Stimulated activated naive CD8-positive, alpha-beta T cell treated with anti-CD3 and anti-CD28 coated beads, Interleukin-15, amount 100 ng/mL, for 72 hours (primary cell): ENCODE data around the gene LTBP4.
A peak's percentile ranks its signal among the peaks of the same experiment; 100 is the strongest.

Experiments
- ATAC-seq: fragments of 150-1000 bp; cut with Tn5 transposase; 2 replicates; pipeline ENCODE4 v1.10.0; 2021; ENCODE audit warnings: mild to moderate bottlenecking, moderate library complexity
- DNase-seq, 2 donors: peaks; one replicate each; pipeline ENCODE4 v3.0.0; 2021 to 2022
- H3K27ac Mint-ChIP-seq, 2 donors: one replicate each; pipeline ENCODE4 v1.8.0; 2022; ENCODE audit warnings: mild to moderate bottlenecking in 2 of 2, mixed read lengths in 2 of 2, moderate library complexity in 2 of 2
- H3K27me3 Mint-ChIP-seq: one replicate; pipeline ENCODE4 v1.8.0; 2022; ENCODE audit warnings: mixed read lengths
- H3K4me1 Mint-ChIP-seq: one replicate; pipeline ENCODE4 v1.8.0; 2022; ENCODE audit warnings: mild to moderate bottlenecking, mixed read lengths
- H3K4me3 Mint-ChIP-seq, 2 donors: one replicate each; pipeline ENCODE4 v1.8.0; 2022; ENCODE audit warnings: mild to moderate bottlenecking in 2 of 2, mixed read lengths in 2 of 2, moderate library complexity in 1 of 2
- H3K9me3 Mint-ChIP-seq, 2 donors: one replicate each; pipeline ENCODE4 v1.8.0; 2022; ENCODE audit warnings: mixed read lengths in 2 of 2

LTBP4 gene

DNA sequence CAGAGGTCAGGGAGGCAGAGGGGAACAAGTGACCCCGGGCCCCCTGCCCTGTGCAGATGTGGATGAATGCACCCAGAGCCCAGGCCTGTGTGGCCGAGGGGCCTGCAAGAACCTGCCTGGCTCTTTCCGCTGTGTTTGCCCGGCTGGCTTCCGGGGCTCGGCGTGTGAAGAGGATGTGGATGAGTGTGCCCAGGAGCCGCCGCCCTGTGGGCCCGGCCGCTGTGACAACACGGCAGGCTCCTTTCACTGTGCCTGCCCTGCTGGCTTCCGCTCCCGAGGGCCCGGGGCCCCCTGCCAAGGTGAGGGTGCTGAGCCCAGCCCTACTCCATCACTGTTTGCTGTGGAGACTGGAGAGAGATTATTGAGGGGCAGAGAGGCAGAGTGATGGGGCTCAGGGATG is 9.9 kb downstream of the LTBP4 start:
- H3K4me1 Mint-ChIP-seq = peaks cover 86% of the 10 kb centered on the region
- no peak for DNase-seq
- H3K27me3 Mint-ChIP-seq = no peaks in the 10 kb centered on the region
- H3K9me3 Mint-ChIP-seq = no peaks in the 10 kb centered on the region
- peak overlapping the region; percentile 90 to 96 for H3K4me3 Mint-ChIP-seq
- H3K27ac Mint-ChIP-seq = no peak overlapping the region
- ATAC-seq = no peak

DNA sequence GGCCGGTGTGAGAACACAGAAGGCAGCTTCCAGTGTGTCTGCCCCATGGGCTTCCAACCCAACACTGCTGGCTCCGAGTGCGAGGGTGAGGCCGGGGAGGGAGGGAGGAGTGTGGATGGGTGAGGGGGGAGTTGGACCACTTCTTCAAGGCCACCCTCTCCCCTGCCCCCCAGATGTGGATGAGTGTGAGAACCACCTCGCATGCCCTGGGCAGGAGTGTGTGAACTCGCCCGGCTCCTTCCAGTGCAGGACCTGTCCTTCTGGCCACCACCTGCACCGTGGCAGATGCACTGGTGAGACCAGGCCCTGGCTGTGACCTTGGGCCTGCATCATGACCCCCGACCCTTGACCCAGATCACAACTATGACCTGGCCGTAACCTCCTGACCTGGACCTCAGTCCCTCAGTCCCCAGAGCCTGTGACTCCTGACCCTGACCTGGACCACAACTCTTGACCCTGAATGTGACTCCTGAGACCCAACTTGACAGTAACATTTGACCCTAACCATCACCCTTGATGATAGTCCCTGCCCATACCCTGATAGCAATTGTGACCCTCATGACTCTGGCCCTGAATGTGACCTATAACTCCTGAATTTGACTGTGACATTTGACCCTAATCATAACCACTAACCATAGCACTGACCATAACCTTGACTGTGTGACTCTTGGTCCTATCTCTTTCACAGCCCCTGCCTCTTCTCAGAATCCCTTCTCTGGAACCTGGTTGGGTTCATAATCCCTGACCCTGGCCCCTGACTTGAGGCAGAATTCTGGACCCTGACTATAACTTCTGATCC is 10.9 kb downstream of the LTBP4 start:
- Mint-ChIP-seq H3K4me1 (peaks cover 82% of the 10 kb centered on the region), H3K27ac (no peak overlapping the region), H3K9me3 (no peaks in the 10 kb centered on the region), H3K27me3 (no peaks in the 10 kb centered on the region), H3K4me3 (peak overlapping the region in 1 of 2 donors; percentile 92)
- no peak for DNase-seq
- ATAC-seq = no peak

DNA sequence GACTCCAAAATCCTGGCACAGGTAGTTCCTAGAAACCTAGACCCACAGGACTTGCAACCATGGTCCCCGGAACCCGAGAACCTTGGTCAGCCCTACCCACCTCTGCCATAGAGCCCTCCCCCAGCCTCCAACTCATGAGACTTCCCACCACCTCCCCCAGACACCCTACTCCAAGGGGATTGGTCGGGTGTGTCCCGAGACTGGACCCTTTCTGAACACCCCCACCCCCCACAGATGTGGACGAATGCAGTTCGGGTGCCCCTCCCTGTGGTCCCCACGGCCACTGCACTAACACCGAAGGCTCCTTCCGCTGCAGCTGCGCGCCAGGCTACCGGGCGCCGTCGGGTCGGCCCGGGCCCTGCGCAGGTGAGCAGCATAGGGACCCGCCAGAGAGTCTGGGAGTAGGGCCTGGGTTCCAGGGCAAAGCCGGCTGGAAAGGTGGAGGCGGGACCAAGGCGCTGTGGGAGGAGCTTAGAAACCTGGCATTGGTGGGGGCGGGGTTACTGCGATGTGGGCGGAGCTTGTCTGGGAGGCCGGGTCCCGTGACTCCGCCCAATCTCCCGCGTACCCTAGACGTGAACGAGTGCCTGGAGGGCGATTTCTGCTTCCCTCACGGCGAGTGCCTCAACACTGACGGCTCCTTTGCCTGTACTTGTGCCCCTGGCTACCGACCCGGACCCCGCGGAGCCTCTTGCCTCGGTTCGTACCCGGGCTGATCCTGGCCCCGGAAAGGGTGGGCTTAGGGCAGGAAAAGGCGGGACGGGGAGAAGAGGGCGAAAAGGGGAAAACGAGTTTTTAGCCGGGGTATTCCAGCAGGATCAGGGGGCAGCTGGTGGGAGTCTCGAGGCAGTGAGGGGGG is 11.9 kb downstream of the LTBP4 start:
- H3K27me3 Mint-ChIP-seq = no peaks in the 10 kb centered on the region
- H3K9me3 Mint-ChIP-seq = no peaks in the 10 kb centered on the region
- ATAC-seq = peak; percentile 33
- DNase-seq = peak; percentile 83 to 85
- H3K27ac Mint-ChIP-seq = peak overlapping the region; percentile 96 to 98
- H3K4me1 Mint-ChIP-seq = peaks cover 72% of the 10 kb centered on the region
- peak overlapping the region; percentile 92 to 98 for H3K4me3 Mint-ChIP-seq

DNA sequence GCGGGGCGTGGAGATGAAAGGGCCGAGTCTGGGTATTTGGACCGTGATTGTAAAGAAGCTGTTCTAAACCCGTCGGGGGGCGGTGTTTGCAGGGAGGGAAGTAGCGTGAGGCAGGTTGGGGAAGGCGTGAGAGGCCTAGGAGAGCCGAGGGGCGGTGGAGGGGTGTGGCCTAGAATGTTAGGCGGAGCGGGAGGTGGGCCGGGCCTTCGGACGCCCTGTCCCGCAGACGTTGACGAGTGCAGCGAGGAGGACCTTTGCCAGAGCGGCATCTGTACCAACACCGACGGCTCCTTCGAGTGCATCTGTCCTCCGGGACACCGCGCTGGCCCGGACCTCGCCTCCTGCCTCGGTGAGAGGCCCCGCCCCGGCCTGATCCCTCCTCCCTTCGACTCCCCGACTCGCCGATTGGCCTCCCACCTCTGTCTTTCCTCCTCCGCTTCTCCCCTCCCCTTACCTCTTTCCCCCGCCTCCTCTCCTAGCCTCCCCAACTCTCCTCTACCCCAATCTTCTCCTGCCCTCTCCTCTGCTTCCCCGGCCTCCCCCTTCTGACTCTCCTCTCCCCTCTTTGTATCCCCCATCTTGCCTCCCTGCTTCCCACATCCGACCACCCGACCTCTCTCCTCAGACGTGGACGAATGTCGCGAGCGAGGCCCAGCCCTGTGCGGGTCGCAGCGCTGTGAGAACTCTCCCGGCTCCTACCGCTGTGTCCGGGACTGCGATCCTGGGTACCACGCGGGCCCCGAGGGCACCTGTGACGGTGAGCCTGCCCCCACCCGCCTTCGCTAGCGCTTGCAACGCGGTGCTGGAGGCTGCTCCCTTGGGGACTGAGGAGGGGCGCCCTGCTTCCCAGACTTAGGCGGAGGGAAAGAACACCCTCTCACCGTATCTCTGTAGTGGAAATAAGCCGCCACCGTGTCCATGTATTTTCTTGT is 12.8 kb downstream of the LTBP4 start:
- ATAC-seq (peak; percentile 72), DNase-seq (peak; percentile 88 to 89)
- H3K27me3 Mint-ChIP-seq = no peaks in the 10 kb centered on the region
- H3K4me1 Mint-ChIP-seq = peaks cover 64% of the 10 kb centered on the region
- H3K27ac Mint-ChIP-seq = peak overlapping the region; percentile 98 to 99
- H3K9me3 Mint-ChIP-seq = no peaks in the 10 kb centered on the region
- peak overlapping the region; percentile 92 to 98 for H3K4me3 Mint-ChIP-seq

DNA sequence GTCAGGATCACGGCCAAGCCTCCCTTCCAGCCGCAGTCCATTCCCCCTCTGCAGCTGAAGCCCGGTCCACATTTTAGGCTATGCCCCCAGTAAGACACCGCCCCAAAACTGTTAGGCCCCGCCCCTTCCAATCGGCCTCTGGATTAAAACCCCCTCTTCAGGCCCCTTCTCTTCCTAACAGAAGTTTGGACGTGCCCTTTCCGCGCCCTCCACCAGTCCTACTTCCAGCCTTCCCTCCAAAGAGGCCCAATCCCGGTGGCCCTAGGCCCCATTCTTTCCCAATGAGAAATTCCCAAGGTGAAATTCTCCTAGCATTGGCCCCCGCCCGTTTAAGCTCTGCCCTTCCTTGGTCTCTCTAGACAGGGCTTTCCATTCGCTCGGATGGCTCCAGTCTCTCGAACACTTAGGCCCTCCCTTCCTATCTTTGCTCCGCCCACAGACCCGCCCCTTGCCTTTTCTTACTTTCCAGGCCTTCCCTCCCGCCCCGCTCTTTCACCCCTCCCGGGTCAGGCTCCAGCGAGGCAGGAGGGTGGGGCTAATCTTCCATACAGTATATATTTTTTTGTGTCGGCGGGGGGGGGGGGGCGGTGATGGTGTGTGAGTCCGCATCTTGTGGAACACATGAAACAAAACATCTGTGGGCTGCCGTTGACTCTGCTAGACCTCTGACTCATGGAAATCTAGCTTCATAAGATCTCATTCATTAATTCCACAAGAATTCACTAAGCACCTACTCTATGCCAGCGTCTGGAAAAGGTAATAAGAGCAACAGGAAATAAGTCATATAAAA is 13.6 kb downstream of the LTBP4 start:
- DNase-seq (peak; percentile 74 to 85), ATAC-seq (peak; percentile 47)
- H3K4me1 Mint-ChIP-seq = peaks cover 67% of the 10 kb centered on the region
- H3K27ac Mint-ChIP-seq = peak overlapping the region; percentile 98 to 99
- peak overlapping the region; percentile 92 to 98 for H3K4me3 Mint-ChIP-seq
- H3K9me3 Mint-ChIP-seq = no peaks in the 10 kb centered on the region
- no peaks in the 10 kb centered on the region for H3K27me3 Mint-ChIP-seq

DNA sequence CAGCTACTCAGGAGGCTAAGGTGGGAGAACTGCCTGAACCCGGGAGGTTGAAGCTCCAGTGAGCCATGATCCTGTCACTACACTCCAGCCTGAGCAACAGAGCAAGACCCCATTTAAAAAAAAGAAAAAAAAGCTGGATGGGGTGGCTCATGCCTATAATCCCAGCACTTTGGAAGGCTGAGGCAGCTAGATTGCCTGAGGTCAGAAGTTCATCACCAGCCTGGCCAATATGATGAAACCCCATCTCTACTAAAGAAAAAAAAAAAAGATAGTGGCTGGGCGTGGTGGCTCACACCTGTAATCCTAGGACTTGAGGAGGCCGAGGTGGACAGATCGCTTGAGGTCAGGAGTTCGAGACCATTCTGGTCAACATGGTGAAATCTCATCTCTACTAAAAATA is 15.0 kb downstream of the LTBP4 start:
- H3K27ac Mint-ChIP-seq = peak overlapping the region in 1 of 2 donors; percentile 2

DNA sequence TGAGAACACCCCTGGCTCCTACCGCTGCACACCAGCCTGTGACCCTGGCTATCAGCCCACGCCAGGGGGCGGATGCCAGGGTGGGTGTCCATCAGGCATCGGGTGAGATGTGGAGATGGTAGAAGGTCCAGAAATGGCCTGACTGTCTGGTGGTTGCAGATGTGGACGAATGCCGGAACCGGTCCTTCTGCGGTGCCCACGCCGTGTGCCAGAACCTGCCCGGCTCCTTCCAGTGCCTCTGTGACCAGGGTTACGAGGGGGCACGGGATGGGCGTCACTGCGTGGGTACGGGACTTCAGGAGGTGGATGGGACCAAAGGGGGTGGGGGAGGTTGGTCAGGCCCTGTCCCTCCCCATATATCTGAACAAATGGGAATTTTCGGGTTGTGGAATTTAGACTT is 15.8 kb downstream of the LTBP4 start:
- Mint-ChIP-seq H3K4me1 (peaks cover 56% of the 10 kb centered on the region), H3K4me3 (no peak overlapping the region), H3K9me3 (no peaks in the 10 kb centered on the region), H3K27ac (no peak overlapping the region), H3K27me3 (no peaks in the 10 kb centered on the region)
- ATAC-seq (no peak), DNase-seq (no peak)

More for the DNA sequence above, 15.0 kb downstream of the LTBP4 start:
- H3K4me3 Mint-ChIP-seq = no peak overlapping the region
- DNase-seq (no peak), ATAC-seq (no peak)
- H3K4me1 Mint-ChIP-seq = peaks cover 58% of the 10 kb centered on the region
- no peaks in the 10 kb centered on the region for H3K9me3 Mint-ChIP-seq
- H3K27me3 Mint-ChIP-seq = no peaks in the 10 kb centered on the region

DNA sequence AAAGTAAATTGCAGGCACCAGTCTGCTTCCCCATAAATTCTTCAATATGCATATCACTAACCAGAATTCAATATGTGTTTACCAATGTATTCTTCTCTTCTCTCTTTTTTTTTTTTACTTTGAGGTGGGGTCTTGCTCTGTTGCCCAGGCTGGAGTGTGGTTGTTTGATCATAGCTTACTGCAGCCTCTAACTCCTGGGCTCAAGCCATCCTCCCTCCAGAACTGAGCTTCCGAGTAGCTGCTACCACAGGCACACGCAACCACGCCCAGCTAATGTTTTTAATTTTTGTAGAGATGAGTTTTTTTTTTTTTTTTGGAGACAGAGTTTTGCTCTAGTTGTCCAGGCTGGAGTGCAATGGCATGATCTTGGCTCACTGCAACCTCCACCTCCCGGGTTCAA is 16.8 kb downstream of the LTBP4 start:
- Mint-ChIP-seq H3K4me3 (no peak overlapping the region), H3K4me1 (peaks cover 45% of the 10 kb centered on the region), H3K9me3 (no peaks in the 10 kb centered on the region), H3K27ac (no peak overlapping the region), H3K27me3 (no peaks in the 10 kb centered on the region)
- DNase-seq (no peak), ATAC-seq (no peak)

DNA sequence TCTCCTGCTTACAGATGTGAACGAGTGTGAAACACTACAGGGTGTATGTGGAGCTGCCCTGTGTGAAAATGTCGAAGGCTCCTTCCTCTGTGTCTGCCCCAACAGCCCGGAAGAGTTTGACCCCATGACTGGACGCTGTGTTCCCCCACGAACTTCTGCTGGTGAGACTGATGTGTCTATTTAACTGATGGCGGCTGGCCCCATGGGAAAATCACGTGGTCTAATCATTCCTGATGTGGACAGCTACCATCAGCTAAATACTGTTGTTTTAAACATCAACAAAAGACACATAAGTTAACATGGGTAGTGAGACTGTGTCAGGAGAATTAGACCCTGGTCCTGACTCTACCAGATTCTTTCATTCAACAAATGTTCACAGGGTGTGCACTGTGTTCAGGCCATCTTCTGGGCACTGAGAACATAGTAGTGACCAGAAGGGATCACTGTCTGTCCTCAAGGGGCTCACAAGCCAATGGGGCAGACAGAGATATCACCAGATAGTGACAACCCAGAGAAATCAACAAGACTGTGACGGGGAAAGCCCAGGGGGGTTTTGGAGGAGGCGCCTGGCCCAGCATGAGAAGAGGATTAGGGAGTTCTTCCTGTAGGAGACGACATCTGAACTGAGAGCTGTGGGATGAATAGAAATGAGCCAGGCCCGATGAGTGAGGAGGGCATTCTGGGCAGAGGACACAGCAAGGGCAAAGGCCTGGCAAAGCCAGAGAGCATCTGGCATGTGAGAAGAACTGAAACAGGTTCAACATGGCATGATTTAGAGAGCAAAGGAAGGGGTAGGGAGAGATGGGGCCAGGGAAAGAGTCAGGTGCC is 18.4 kb downstream of the LTBP4 start:
- Mint-ChIP-seq H3K9me3 (no peaks in the 10 kb centered on the region), H3K4me1 (peaks cover 35% of the 10 kb centered on the region), H3K4me3 (peak overlapping the region in 1 of 2 donors; percentile 11), H3K27me3 (no peaks in the 10 kb centered on the region), H3K27ac (peak overlapping the region; percentile 3 to 70)
- no peak for ATAC-seq
- DNase-seq = no peak

DNA sequence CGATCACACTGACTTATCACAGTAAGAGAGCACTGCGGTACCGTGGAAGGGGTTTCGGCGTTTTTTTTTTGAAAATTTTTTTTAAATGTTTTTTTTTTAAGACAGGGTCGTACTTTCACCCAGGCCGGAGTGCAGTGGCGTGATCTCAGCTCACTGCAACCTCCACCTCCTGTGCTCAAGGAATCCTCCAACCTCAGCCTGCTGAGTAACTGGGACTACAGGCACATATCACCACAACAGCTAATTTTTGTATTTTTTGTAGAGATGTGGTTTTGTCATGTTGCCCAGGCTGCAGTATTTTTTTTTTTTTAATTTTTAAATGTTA is 19.0 kb downstream of the LTBP4 start:
- ATAC-seq (no peak), DNase-seq (no peak)
- Mint-ChIP-seq H3K4me3 (no peak overlapping the region), H3K27me3 (no peaks in the 10 kb centered on the region), H3K27ac (peak overlapping the region; percentile 2 to 70), H3K9me3 (no peaks in the 10 kb centered on the region), H3K4me1 (peaks cover 29% of the 10 kb centered on the region)

DNA sequence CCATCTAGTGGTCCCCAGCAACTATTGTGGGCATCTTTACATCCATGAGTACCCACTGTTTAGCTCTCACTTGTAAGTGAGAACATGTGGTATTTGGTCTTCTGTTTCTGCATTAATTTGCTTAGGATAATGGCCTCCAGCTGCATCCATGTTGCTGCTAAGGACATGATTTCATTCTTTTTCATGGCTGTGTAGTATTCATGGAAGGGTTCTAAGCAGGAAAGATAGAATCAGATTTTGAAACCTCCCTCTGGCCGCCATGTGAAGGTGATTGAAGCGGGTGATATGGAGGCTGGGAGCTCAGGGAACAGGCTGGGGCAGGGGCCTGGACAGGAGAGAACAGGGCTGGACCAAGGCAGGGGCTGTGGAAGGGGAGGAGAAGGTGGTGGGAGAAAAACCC is 20.1 kb downstream of the LTBP4 start:
- H3K4me1 Mint-ChIP-seq = peaks cover 22% of the 10 kb centered on the region
- DNase-seq (no peak), ATAC-seq (no peak)
- no peaks in the 10 kb centered on the region for H3K9me3 Mint-ChIP-seq
- H3K27ac Mint-ChIP-seq = peak overlapping the region in 1 of 2 donors; percentile 79
- H3K27me3 Mint-ChIP-seq = no peaks in the 10 kb centered on the region
- H3K4me3 Mint-ChIP-seq = no peak overlapping the region

DNA sequence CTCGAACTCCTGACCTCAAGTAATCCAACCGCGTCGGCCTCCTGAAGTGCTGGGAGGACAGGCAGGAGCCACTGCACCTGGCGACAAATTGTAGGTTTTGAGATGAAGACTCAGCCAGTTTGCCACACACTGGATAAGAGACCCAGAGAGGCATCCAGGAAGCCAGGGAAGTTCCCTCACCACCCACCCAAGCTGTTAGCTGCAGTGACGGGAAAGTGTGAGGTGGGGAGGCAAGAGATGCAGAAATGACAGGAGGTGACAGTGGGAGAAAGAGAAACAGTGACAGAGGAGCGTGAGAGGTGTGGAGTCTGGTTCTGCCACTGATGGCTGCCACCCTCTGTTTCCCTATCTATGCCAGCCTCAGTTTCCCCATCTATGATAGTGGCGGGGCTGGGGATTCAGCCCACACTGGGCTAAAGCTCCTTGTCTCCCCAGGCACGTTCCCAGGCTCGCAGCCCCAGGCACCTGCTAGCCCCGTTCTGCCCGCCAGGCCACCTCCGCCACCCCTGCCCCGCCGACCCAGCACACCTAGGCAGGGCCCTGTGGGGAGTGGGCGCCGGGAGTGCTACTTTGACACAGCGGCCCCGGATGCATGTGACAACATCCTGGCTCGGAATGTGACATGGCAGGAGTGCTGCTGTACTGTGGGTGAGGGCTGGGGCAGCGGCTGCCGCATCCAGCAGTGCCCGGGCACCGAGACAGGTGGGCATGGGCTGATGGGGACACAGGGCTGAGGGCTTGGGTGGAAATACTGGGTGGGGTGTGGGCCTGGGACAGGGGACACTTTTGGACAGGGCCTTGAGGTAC is 21.0 kb downstream of the LTBP4 start:
- Mint-ChIP-seq H3K27me3 (no peaks in the 10 kb centered on the region), H3K9me3 (no peaks in the 10 kb centered on the region), H3K4me3 (no peak overlapping the region), H3K4me1 (peaks cover 22% of the 10 kb centered on the region), H3K27ac (peak overlapping the region in 1 of 2 donors; percentile 35)
- ATAC-seq = no peak
- no peak for DNase-seq

DNA sequence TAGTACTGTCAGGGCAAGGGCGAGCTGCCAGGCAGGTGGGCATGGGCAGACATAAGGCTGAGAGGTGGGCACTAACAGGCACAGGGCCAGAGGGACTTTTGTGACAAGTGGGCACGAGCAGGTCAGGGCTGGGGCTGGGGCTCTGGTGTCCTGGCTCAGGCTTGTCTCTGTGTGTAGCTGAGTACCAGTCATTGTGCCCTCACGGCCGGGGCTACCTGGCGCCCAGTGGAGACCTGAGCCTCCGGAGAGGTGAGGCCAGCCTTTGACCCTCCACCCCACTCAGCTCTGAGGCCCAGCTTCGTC is 21.6 kb downstream of the LTBP4 start:
- no peaks in the 10 kb centered on the region for H3K27me3 Mint-ChIP-seq
- no peak overlapping the region for H3K4me3 Mint-ChIP-seq
- DNase-seq = no peak
- peak overlapping the region in 1 of 2 donors; percentile 35 for H3K27ac Mint-ChIP-seq
- no peaks in the 10 kb centered on the region for H3K9me3 Mint-ChIP-seq
- peaks cover 22% of the 10 kb centered on the region for H3K4me1 Mint-ChIP-seq
- ATAC-seq = no peak
